HG03060 (cell line): ENCODE results near the gene MET.
"Not testable (repeated sequence)": the region's sequence is repeated elsewhere in the genome, so short reads cannot be mapped to it uniquely, and the experiment has no call there.

Source experiments
- ATAC-seq: cut with Tn5 transposase; IDR thresholded peaks from one replicate; pipeline ENCODE4 v1.9.1; 2021; ENCODE audit warnings: low read depth, moderate number of reproducible peaks; ENCODE audit not compliant: unreplicated experiment

MET gene

DNA sequence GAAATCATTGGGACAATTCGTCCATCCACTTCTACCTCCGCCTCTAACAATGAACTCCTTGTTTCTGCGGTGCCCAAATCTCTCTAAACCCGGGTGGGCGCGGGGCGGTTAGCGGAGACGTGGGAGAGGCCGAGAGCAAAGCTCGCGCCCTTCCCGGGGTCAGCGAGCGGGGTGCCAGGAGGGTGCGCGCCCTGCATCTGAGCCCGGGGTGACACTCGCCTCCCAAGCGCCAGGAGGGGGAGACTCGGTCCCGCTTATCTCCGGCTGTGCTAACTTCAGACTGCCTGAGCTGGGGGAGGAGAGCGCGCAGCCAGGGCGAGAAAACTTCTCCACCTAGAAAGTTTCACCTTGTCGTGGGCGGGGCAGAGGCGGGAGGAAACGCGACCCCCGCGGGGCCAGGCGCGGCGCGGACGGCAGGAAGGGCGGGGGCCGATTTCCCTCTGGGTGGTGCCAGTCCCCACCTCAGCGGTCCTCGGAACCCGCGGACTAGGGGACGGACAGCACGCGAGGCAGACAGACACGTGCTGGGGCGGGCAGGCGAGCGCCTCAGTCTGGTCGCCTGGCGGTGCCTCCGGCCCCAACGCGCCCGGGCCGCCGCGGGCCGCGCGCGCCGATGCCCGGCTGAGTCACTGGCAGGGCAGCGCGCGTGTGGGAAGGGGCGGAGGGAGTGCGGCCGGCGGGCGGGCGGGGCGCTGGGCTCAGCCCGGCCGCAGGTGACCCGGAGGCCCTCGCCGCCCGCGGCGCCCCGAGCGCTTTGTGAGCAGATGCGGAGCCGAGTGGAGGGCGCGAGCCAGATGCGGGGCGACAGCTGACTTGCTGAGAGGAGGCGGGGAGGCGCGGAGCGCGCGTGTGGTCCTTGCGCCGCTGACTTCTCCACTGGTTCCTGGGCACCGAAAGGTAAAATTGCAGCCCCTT is at the start of gene MET:
MET (plus strand) TSS at position 516 of the 915 bp plus-strand sequence. CDS start 26,889 bp downstream, outside the sequence.
- peak; percentile 71 for ATAC-seq

DNA sequence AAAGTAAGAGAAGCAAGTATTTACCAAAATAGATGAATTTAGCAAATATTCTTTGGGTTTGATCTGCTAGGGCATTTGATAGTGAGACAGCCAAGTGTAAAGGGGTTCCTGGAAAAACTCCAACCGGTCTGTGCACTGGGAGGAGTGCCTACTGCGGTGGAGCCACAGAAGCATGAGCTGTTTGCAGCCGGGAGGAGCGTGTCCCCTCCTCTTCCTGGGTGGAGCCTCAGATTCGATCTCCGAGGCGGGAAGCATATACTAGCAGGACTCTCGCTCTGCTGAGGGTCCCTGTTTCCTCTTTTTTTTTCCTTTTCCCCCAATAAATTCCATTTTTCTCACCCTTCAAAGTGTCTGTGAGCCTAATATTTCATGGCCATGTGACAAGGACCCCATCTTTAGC is 45.1 kb upstream of the MET start:
- ATAC-seq = no peak

DNA sequence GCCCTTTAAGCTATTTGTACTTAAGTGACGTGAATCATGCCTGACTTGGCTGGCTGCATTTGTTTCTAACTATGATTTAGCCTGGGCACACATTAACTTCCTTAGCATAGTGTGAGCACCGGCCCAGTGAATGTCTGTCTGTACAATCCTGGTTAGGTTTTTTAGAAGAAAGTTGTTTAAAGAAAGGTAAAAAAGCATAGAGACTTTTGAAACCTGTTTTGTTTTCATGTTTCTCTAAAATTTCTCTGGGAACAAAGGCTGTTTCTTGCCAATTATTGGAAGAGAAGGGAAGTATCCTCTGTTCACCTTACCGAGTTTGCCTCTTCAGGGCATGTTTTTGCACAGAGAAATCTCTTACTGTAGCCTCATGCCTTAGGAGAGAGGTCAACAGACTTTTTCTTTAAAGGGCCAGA is 42.9 kb upstream of the MET start:
- no peak for ATAC-seq

DNA sequence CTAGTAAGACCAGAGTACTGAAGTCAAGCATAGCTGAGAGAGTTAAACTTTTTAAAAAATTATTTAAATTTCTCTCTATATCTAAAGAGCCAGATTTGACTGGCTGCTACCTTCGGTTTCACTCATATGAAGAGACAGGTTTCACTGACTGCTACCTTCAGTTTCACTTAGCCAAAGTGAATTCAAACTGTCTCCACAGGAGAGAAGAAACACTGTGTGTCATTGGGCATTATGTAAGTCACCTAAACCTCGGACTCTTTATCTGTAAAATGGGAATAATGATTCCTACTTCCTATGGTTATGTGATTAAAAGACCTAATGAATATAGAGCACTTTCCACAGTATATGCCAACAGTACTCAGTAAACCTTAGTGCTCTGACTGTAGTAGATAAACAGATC is 41.6 kb upstream of the MET start:
- ATAC-seq = peak; percentile 91

DNA sequence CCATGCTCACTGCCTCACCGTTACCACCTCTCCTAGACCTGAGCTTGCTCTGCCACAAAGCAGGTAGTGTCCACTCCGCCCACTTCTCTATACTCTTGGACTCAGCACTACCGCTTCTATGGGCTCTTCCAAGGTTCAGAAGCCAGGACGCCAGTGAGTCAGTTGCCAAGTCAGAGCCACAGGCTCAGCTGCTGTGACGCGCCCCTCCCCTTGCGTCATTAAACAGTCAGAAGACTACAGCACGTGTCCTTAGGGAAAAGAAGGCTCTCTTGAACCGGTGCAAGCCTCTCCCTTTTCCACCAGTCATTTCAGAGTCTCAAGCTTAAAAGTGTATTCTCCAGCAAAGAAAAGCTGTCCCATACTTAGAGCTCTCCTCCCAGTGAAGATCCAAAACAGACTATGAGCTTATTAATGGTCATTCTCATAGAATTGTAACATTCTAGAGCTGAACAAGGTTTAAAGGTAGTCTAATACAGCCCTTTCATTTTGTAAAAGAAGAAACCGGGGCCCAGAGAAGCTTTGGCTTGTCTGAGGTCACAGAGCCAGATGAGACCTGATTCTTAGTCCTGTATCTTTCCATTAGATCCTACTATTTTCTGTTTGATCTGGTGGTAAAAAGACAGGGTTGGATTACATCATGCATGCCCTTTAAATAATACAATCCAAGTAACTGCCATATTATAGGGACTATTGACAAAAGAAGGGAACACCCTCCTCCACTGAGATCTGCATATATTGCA is 40.9 kb upstream of the MET start:
- no peak for ATAC-seq

DNA sequence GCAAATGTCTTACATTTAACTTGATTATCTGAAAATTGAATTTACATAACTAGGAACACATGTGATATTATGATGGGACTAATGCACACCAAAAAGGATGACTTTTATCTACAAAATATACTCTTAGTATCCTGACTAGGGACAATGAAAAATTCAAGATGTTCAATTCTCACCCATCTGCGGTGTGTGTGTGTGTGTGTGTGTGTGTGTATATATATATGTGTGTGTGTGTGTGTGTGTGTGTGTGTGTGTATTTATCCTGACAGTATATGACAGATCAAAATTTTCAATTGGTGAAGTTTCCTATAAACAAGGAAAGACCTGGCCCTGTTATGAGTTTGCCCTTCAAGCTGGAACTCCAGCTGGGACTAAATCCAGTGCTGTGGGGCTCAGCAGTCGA is 40.3 kb upstream of the MET start:
- no peak for ATAC-seq

DNA sequence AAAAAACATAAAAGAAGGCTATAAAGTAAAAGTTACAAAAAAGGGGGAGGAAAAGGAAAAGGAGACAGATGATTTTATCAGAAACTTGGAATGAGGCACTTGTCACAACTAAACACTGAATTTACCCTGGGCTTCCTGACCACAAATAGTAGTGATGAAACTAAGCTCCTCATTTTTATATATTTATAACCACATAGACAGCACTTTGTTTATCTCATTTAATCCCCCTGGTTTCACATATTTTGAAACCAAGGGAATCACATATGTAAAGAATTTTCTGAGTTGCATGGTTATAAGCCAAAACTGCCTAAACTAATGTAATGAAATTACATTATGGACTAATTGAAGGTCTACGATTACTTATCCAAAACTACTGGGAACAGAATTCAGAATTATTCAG is 39.6 kb upstream of the MET start:
- no peak for ATAC-seq

DNA sequence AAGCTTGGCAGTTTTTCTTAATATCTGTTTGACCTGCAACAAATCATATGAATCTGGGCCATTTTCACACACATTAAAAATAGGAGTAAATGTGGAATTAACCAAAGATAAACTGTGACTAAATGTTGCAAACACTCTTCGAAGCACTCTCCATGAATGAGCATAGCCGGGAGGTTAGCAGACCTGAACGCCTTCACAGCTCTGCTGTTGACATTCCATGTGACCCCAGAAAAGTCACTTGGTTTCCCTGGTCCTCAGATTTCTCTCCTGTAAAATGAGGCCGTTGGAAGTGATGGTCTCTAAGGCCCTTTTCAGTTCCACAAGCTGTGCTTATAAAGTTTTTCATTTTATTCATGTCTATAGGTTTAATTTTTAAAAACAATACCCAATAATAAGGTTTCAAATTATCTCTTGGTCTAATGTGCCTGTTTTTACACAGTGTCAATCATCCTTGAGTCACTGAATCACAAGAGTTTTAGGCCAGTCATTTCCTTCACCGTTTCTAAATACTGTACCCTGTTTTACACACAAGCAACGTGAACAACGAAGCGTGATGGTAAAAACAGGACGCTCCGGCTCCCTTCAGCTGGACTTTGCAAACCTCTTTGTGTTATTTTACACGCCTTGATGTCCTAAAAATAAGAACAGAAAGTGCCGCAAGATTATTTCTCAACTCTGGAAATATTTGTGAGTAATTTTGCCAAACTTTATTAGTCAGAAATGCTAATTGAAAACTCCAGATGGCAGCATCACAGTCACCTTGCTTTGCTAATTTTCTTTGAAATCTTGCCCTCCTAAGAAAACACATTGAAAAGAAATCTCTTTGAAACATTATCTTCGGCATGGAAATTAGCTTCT is 38.6 kb upstream of the MET start:
- no peak for ATAC-seq

DNA sequence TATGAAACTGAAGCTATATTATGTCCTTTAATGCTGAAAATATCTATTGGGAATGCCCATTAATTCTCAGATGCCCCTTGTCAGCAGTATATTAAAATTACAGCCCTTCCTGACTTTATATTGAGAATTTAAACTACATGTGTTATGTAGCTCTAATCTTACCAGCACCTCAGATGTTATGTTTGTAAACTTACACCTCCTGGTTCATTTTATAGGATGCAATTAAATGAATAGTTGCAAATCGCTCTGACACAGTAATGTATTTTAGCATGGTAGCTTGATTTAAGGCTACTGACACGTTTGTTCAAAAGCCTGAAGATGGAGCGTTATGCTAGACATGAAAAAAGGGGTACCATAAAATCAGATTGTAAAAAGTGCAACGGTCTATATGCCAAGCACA is 35.0 kb upstream of the MET start:
- ATAC-seq = no peak

DNA sequence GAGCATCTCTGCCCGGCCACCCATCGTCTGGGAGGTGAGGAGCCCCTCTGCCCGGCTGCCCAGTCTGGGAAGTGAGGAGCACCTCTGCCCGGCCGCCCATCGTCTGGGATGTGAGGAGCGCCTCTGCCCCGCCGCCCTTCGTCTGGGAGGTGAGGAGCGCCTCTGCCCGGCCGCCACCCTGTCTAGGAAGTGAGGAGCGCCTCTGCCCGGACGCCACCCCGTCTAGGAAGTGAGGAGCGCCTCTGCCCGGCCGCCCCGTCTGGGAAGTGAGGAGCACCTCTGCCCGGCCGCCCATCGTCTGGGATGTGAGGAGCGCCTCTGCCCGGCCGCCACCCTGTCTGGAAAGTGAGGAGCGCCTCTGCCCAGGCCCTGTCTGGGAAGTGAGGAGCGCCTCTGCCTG is 33.4 kb upstream of the MET start:
- ATAC-seq = not testable (repeated sequence)

DNA sequence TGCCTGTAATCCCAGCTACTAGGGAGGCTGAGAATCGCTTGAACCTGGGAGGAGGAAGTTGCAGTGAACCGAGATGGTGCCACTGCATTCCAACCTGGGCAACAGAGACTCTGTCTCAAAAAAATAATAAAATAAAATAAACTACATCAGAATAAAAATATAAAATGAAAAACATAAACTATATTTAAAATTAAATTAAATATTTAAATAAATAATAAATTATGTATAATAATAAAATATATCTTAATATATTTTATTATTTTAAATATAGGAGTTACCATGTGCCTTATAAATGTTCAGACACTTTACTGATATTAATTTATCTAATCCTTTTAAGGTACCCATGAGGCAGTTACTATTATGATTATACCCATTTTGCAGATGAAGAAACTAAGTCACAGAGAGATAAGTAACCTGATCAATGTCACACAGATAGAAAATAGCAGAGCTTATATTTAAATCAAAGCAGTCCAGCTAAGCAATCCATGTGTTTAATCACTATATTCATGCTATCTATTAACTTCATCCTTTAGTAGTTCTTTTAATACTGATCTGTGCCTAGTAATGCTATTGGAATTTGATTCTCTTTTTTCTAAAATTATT is 30.3 kb upstream of the MET start:
- ATAC-seq = no peak

DNA sequence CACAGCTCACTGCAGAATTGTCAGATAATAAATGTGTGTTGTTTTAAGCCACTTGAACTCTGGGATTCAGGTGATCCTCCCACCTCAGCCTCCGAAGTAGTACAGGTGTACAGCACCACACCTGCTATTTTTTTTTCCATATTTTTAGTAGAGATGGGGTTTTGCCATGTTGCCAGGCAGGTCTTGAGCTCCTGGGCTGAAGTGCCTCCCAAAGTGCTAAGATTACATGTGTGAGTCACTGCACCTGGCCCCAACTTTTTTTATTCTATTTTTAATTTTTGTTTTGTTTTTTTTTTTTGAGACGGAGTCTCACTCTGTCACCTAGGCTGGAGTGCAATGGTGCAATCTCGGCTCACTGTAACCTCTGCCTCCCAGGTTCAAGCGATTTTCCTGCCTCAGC is 28.8 kb upstream of the MET start:
- not testable (repeated sequence) for ATAC-seq

DNA sequence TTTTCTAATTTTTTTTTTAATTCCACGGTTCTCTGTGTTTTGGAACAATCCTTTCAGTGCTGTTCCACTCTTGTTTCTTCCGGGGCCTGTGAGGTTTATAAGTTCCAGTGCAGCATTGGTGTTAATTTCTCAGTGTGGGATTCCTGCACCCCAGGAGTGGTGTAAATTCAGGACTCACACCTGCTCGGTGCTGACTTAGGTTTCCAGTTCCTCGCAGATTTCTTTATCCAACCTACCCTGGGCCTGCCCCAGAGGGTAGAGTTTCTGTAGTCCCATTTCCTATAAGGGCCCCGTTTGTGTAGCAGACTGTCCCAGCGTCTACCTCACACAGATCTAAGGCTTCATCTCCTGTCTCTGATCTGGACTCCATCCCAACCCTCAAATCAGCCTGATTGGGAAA is 27.4 kb upstream of the MET start:
- no peak for ATAC-seq

DNA sequence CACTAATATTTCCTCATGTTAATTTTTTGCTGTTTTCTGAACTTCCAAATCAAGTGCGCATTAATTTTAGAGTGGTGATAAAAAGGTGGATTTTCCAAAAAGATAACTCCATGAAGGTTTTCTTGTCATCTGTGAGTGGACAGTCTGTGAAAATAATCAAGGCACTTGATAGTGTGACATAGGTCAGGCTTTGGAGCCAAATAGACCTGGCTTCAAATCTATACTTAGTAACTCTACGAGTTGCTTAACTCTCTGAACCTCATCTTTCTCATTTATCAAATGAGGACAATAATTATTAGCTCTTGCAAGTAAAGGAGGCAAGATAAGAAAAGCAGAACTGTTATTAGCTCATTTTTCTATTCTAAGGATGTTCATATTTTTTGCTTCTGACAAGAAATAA is 24.7 kb upstream of the MET start:
- ATAC-seq = no peak

DNA sequence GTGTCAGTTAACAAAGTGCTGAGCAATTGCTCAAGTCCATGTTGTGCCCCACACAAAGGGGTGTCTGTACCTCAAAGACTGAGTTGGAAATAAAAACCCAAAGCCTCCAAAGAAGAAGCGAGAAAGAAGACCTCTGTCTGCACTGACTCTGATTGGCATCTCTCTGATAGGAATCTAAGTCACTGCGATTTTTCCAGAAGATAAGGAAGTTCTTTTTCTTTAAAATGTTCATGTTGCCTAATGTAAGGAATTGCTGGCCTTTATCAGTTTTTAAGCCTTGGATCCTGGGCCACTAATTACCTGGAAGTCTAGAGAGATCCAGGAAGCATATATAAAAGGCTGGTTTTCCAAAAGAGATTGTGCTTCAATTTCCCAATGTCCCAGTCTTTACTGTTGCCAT is 24.1 kb upstream of the MET start:
- no peak for ATAC-seq

DNA sequence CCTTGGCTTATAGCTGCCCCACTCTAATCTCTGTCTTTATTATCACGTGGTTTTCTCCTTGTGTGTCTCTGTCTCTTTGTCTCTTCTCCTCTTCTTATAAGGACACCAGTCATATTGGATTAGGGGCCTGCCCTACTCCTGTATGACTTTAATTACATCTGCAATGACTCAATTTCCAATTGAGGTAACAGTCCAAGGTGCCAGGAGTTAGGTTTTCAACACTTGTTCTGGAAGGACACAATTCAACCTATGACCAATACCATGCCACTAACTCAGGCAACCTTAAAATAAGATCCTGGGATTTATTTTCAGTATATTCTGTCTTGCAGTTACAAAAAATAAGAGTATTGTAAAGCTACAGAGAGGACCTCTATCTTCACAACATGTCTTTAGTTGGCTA is 21.6 kb upstream of the MET start:
- no peak for ATAC-seq

DNA sequence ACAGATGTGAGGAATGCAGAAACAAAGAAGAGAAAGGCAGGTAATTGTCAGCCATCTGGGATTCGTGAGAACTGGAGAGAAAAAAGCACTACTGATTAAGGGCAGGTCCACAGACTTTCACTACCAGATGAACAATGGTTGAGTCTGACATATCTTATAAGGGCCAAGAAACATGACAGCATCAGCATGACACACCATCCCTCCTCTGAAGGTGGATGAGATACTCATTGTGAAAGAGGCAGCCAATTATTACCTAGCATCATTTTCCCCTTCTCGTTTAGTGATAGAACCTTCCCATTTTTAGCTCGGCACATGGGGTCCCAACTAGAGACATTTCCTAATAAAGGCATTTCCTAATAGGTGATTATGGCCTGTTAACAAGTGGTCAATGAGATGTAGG is 19.2 kb upstream of the MET start:
- no peak for ATAC-seq

DNA sequence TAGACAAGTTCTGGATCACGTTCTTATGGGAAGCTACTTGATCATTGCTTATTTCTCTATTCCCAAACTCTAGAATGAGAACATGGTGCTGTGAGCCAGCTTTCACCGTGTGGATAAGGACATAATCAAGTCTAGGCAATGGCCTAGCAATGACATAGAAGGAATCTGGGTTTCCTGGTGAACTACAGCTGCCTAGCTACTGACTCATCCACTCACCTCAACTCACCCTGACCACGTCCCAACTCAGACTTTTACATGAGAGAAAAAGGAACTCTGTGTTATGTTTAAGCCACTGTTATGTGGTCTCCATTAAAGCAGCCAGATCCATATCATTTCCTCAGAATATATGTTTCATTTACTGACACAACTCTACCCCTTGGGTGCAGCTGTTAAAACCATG is 18.8 kb upstream of the MET start:
- no peak for ATAC-seq

DNA sequence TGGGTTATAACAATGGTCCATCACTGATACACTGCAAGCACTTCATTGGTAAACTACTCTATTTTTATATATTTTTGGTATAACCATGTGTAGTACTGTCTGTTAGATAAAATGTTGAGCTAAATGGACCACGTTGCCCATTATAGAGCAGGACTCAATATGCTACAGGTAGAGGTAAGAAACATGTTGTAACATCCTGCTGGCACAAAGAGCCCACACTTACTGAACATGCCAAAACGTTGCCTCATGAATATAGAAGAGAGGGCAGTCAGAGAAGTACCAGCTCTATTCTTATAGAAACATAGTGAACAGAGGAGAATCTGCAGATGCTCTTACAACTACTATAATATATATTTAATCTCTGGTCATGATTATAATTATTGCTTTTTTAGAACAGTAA is 18.4 kb upstream of the MET start:
- no peak for ATAC-seq

DNA sequence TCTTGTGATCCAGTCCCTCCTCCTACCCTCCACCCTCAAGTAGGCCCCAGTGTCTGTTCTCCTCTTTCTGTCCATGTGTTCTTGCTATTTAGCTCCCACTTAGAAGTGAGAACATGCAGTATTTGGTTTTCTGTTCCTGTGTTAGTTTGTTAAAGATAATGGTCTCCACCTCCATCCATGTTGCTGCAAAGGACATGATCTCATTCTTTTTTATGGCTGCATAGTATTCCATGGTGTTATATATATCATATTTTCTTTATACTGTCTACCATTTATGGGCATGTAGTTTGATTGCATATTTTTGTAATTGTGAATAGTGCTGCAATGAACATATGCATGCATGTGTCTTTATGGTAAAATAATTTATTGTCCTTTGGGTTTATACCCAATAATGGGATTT is 12.7 kb upstream of the MET start:
- ATAC-seq = not testable (repeated sequence)

DNA sequence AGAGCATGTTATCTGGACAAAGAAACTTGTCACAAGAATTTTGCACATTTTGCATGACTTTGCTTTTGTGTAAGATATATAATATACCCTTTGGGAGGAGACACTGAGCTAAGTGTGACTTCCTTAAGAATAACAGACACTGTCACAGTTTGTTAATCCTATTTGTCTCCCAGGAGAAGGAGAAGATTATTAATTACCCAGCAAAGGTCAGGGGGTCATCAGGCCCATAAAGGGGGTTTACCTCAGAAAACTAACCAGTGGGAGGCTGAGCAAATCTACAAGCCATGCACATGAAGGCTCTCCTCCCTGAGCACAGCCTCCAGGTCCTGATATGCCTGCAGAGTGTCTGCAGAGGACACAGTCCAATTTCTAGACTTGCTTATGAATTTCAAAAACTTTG is 10.1 kb upstream of the MET start:
- no peak for ATAC-seq
